Hepatocyte (in vitro differentiated cells): ENCODE data around the gene CCDC174. TPM values are rescaled to one million over a fixed set of nuclear protein-coding genes. Genes with fewer than 3 reads are reported as not detected.
A peak's percentile ranks its signal among the peaks of the same experiment; 100 is the strongest.
"Not testable (repeated sequence)": the region's sequence is repeated elsewhere in the genome, so short reads cannot be mapped to it uniquely, and the experiment has no call there.

Experiments used
- DNase-seq: peaks from one replicate; pipeline ENCODE4 v3.0.0-alpha.2; 2016; ENCODE audit warnings: low spot score
- H2AFZ ChIP-seq: fragments of 200-600 bp; sonication (generic); 2 replicates; pipeline ENCODE4 v1.6.0; 2016; ENCODE audit warnings: antibody characterized with exemption, mild to moderate bottlenecking
- H3K27ac ChIP-seq: fragments of 200-600 bp; sonication (generic); 2 replicates; pipeline ENCODE4 v1.5.1; 2016; ENCODE audit warnings: mild to moderate bottlenecking
- H3K27me3 ChIP-seq: fragments of 200-600 bp; sonication (generic); 2 replicates; pipeline ENCODE4 v1.6.1; 2016
- H3K36me3 ChIP-seq: fragments of 200-600 bp; sonication (generic); replicated peaks from 2 replicates; pipeline ENCODE4 v1.5.1; 2016; ENCODE audit warnings: low read depth; ENCODE audit not compliant: insufficient read depth
- H3K4me1 ChIP-seq: fragments of 200-600 bp; sonication (generic); 2 replicates; pipeline ENCODE4 v1.5.1; 2016; ENCODE audit warnings: mild to moderate bottlenecking, moderate library complexity; ENCODE audit not compliant: insufficient read depth
- H3K4me2 ChIP-seq: fragments of 200-600 bp; sonication (generic); 2 replicates; pipeline ENCODE4 v1.6.0; 2016
- H3K4me3 ChIP-seq: fragments of 200-600 bp; sonication (generic); 2 replicates; pipeline ENCODE4 v1.5.1; 2016; ENCODE audit warnings: mild to moderate bottlenecking
- H3K79me2 ChIP-seq: fragments of 200-600 bp; sonication (generic); 2 replicates; pipeline ENCODE4 v1.6.0; 2017; ENCODE audit warnings: mild to moderate bottlenecking
- H3K9me2 ChIP-seq: fragments of 200-600 bp; sonication (generic); replicated peaks from 2 replicates; pipeline ENCODE4 v1.6.0; 2017; ENCODE audit warnings: mild to moderate bottlenecking; ENCODE audit not compliant: insufficient read depth
- H3K9me3 ChIP-seq: fragments of 200-600 bp; sonication (generic); 2 replicates; pipeline ENCODE4 v1.5.1; 2016; ENCODE audit warnings: low read depth, mild to moderate bottlenecking
- H4K20me1 ChIP-seq: fragments of 200-600 bp; sonication (generic); 2 replicates; pipeline ENCODE4 v1.6.0; 2016; ENCODE audit warnings: mild to moderate bottlenecking; ENCODE audit not compliant: insufficient read depth, poor library complexity, severe bottlenecking
- CTCF ChIP-seq: fragments of 200-600 bp; sonication (generic); IDR thresholded peaks from 2 replicates; pipeline ENCODE4 v1.5.1; 2016; ENCODE audit warnings: antibody characterized with exemption, mild to moderate bottlenecking; ENCODE audit not compliant: poor library complexity
- EZH2 ChIP-seq: fragments of 200-600 bp; sonication (generic); IDR thresholded peaks from 2 replicates; pipeline ENCODE4 v1.6.1; 2016; ENCODE audit warnings: antibody characterized with exemption, mild to moderate bottlenecking, borderline replicate concordance
- EZH2phosphoT487 ChIP-seq: fragments of 200-600 bp; sonication (generic); IDR thresholded peaks from one replicate; pipeline ENCODE4 v1.6.1; 2018; ENCODE audit warnings: antibody characterized with exemption, mild to moderate bottlenecking, low read depth, moderate library complexity; ENCODE audit not compliant: unreplicated experiment, severe bottlenecking
- WGBS: methylation state at CpG from one replicate; pipeline ENCODE4 v1.1.6; 2016; ENCODE audit warnings: low lambda C conversion rate; ENCODE audit errors: missing lambda C conversion rate; 5-methylcytosine and 5-hydroxymethylcytosine counted together
- polyA plus RNA-seq: library from polyadenylated mRNA; unstranded; fragments of >200 nt; fragmentation: Nextera tagmentation; extraction: Ambion mirVana; gene quantifications from 2 replicates; pipeline ENCODE4 v1.2.1, GENCODE V29; 2016
- total RNA-seq: library from RNA; depleted of rRNA; stranded (reverse); fragments of >200 nt; gene quantifications from 2 replicates; pipeline ENCODE4 v1.2.3, GENCODE V29; 2014

Gene CCDC174
- total and polyA plus RNA-seq, 2 experiments from 2014 or later = 18.6 to 23.6 TPM

- Histone ChIP-seq H3K9me2 (no peaks in the 10 kb centered on the region), H3K9me3 (no peaks in the 10 kb centered on the region), H3K36me3 (no peaks in the 10 kb centered on the region), H3K4me3 (no peak overlapping the region), H3K27ac (peak overlapping the region; percentile 71), H3K79me2 (peaks cover 16% of the 10 kb centered on the region), H3K27me3 (peaks cover 4% of the 10 kb centered on the region), H4K20me1 (no peaks in the 10 kb centered on the region), H3K4me2 (peak overlapping the region; percentile 68), H3K4me1 (peaks cover 33% of the 10 kb centered on the region), H2AFZ (no peak overlapping the region)
- TF ChIP-seq EZH2 (no peak), CTCF (no peak), EZH2phosphoT487 (no peak)
- no peak for DNase-seq
- WGBS = 78% methylated on average over 19 of the region's 19 CpGs
These were observed 3.3 kb upstream of the CCDC174 start for GRCh38 chr3:14647976-14648955.

- DNase-seq = no peak
- TF ChIP-seq CTCF (no peak), EZH2phosphoT487 (no peak), EZH2 (no peak)
- Histone ChIP-seq H3K27ac (peak overlapping the region; percentile 85), H3K36me3 (no peaks in the 10 kb centered on the region), H3K79me2 (peaks cover 27% of the 10 kb centered on the region), H2AFZ (no peak overlapping the region), H3K4me2 (peak overlapping the region; percentile 68), H3K9me3 (no peaks in the 10 kb centered on the region), H3K9me2 (no peaks in the 10 kb centered on the region), H3K4me3 (no peak overlapping the region), H4K20me1 (no peaks in the 10 kb centered on the region), H3K4me1 (peaks cover 39% of the 10 kb centered on the region), H3K27me3 (no peaks in the 10 kb centered on the region)
- whole genome bisulfite sequencing = 57% methylated on average over 2 of the region's 2 CpGs
These were observed 2.1 kb upstream of the CCDC174 start for GRCh38 chr3:14649466-14649865.

GRCh38 chr3:14650193-14650592 is 1.4 kb upstream of the CCDC174 start:
- H3K4me1 ChIP-seq = peaks cover 39% of the 10 kb centered on the region
- H3K9me3 ChIP-seq = no peaks in the 10 kb centered on the region
- no peak overlapping the region for H3K4me3 ChIP-seq
- H3K4me2 ChIP-seq = peak overlapping the region; percentile 73
- H3K79me2 ChIP-seq = peaks cover 31% of the 10 kb centered on the region
- H3K27ac ChIP-seq = peak overlapping the region; percentile 85
- 83% methylated on average over 4 of the region's 4 CpGs for WGBS
- no peak for DNase-seq
- no peaks in the 10 kb centered on the region for H3K36me3 ChIP-seq
- H3K27me3 ChIP-seq = no peaks in the 10 kb centered on the region
- H2AFZ ChIP-seq = no peak overlapping the region
- H4K20me1 ChIP-seq = no peaks in the 10 kb centered on the region
- H3K9me2 ChIP-seq = no peaks in the 10 kb centered on the region
- TF ChIP-seq CTCF = no peak
- no peak for TF ChIP-seq EZH2phosphoT487
- no peak for TF ChIP-seq EZH2

GRCh38 chr3:14652360-14652907 is 872 bp downstream of the CCDC174 start:
- 90% methylated on average over 21 of the region's 21 CpGs for WGBS
- not testable (repeated sequence) for H3K9me2 ChIP-seq, H3K36me3 ChIP-seq, H4K20me1 ChIP-seq, H3K9me3 ChIP-seq, DNase-seq, H3K27me3 ChIP-seq
- H3K79me2 ChIP-seq = peaks cover 39% of the 10 kb centered on the region
- H2AFZ ChIP-seq = peak overlapping the region; percentile 48
- peak overlapping the region; percentile 85 for H3K27ac ChIP-seq
- peaks cover 39% of the 10 kb centered on the region for H3K4me1 ChIP-seq
- H3K4me3 ChIP-seq = peak overlapping the region; percentile 34
- H3K4me2 ChIP-seq = peak overlapping the region; percentile 81
